Measurements from ENCODE around the gene SYNGAP1. TPM values are rescaled to one million over a fixed set of nuclear protein-coding genes. Genes with fewer than 3 reads are reported as not detected.

The SYNGAP1 gene
- total and polyA plus RNA-seq, 2 of the 4 experiments (the other 2 are of a cell fraction) = 1.4 to 17.0 TPM

DNA sequence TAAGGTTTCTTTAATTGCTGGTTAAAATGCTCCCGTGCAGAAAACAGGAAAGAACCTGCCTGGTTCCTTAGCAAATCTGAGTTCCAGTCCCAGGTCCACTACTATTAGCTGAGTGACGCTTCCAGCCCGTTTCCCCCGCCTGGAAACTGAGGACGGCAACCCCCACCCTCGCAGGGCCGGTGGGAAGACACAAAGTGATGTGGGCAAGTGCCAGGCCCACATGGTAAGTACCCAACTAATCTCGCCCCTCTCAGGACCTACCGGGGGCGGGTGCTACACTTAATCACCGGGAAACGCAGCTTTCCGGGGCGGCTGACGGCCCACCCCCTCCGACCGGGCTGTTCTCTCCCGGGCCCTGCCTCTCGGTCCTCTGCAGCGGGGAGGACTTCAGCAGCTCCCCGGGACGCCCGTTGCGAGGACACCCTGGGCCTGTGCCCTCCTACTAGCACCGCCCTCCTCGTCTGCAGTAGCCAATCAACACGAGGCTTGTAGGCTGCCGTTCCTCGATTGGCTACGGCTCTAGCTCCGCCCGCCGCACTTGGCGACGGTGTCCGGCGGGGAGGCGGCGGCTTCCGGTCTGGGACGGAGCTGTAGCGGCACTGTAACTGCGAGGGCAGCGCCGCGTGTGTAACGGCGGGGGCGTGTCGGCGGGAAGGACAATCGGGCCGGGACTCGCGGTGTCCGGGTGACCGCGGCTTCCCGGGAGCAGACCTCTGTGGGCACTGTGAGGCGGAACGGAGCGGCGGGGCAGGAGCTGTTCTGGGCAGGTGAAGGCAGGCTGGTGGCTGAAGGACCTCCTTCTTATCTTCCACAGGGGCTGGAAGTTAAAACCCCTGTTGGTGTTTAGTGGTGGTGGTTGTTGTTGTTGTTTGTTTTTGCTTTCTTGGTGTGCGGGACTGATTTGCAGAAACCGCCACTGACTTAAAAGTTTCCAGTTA, 34.4 kb downstream of the SYNGAP1 start, which contains the start of gene ZBTB9:
Gene ZBTB9 (plus strand): TSS at position 568 of the 938 bp plus-strand sequence. CDS start 525 bp downstream, outside the sequence.
- Histone ChIP-seq H4K20me1 (ENCODE audit: insufficient read depth, low read length) (no peaks in the 10 kb centered on the region), H2AK5ac (ENCODE audit: low read depth, low read length) (peak within 1 kb of the TSS; percentile 87), H2BK20ac (ENCODE audit: low read depth, low read length) (no peak within 1 kb of the TSS), H3K27ac (ENCODE audit: insufficient read depth, low read length) (peak within 1 kb of the TSS; percentile 72), H3K27me3 (ENCODE audit: control insufficient read depth, insufficient read depth, low read length) (no peaks in the 10 kb centered on the region), H2AK9ac (replicated peaks; ENCODE audit: low read depth, low read length, poor library complexity) (peak within 1 kb of the TSS; percentile 97), H3K4me2 (ENCODE audit: low read depth, low read length) (peak within 1 kb of the TSS; percentile 94), H3K14ac (replicated peaks; ENCODE audit: low read depth, low read length) (peak within 1 kb of the TSS; percentile 77), H3K23ac (ENCODE audit: low read depth, low read length) (peak within 1 kb of the TSS; percentile 78), H3K4me1 (ENCODE audit: control insufficient read depth, insufficient read depth, low read length) (peaks cover 4% of the 10 kb centered on the region), H4K8ac (ENCODE audit: low read depth in 2 of 2, low read length in 2 of 2) (peak within 1 kb of the TSS; percentile 28 to 79), H2AFZ (replicated peaks; ENCODE audit: low read length, poor library complexity) (peak within 1 kb of the TSS; percentile 96), H3K4ac (ENCODE audit: low read depth, low read length) (peak within 1 kb of the TSS; percentile 71), H3K9me3 (ENCODE audit: control insufficient read depth, insufficient read depth, low read length) (no peaks in the 10 kb centered on the region), H4K5ac (ENCODE audit: low read depth, low read length) (peak within 1 kb of the TSS; percentile 10; the same call in 1 of the 2 replicates), H2BK5ac (ENCODE audit: low read depth, low read length, poor library complexity, severe bottlenecking) (peak within 1 kb of the TSS; percentile 56), H3K36me3 (ENCODE audit: control insufficient read depth, insufficient read depth, low read length) (peaks cover 10% of the 10 kb centered on the region; the same call in 1 of the 2 replicates), H2BK120ac (ENCODE audit: low read depth, low read length) (no peak within 1 kb of the TSS), H3K79me1 (ENCODE audit: low read depth in 1 of 2, low read length in 2 of 2) (peaks cover 26 to 40% of the 10 kb centered on the region in 2 experiments; a peak in 3 of 4 replicates), H3K56ac (ENCODE audit: extremely low read depth, insufficient read depth, low read length) (peak within 1 kb of the TSS; percentile 67), H4K91ac (ENCODE audit: insufficient read depth, low read depth, low read length) (peak within 1 kb of the TSS; percentile 50; the same call in 1 of the 2 replicates), H3K9ac (ENCODE audit: low read depth, low read length) (peak within 1 kb of the TSS; percentile 82), H3K9me1 (ENCODE audit: insufficient read depth, low read length) (peaks cover 3% of the 10 kb centered on the region; the same call in 1 of the 2 replicates), H2BK15ac (ENCODE audit: low read depth, low read length) (no peak within 1 kb of the TSS), H3K4me3 (ENCODE audit: insufficient read depth, low read depth, low read length) (peak within 1 kb of the TSS; percentile 73), H3K18ac (ENCODE audit: low read depth, low read length) (no peak within 1 kb of the TSS)
- BruUV-seq (replicated peaks) = no TSS peak
- in situ Hi-C loops (cut with MboI; ENCODE audit: low sequenced_read_pairs) = loop anchor here (10.0 kb wide), 1 partner anchor 251 kb away; no protein-coding TSS in a partner anchor
- peak; percentile 89 for TF ChIP-seq POLR2A (IDR thresholded peaks at IDR 0.05; ENCODE audit: low read depth, low read length)
- peak; percentile 8 for TF ChIP-seq RCOR1 (IDR thresholded peaks at IDR 0.05; ENCODE audit: insufficient replicate concordance, low read length)
- peak; percentile 12; the same call in 1 of the 2 replicates for TF ChIP-seq MAZ (IDR thresholded peaks at IDR 0.05; ENCODE audit: borderline replicate concordance, low read depth, low read length)
- no peak for TF ChIP-seq MAFK (IDR thresholded peaks at IDR 0.05; ENCODE audit: low read depth, low read length)
- no peak for TF ChIP-seq NFE2L2 (IDR thresholded peaks at IDR 0.05; ENCODE audit: low read depth, low read length)
- TF ChIP-seq MXI1 (IDR thresholded peaks at IDR 0.05; ENCODE audit: borderline replicate concordance, low read depth, low read length) = peak; percentile 98
- no peak for TF ChIP-seq CHD1 (IDR thresholded peaks at IDR 0.05; ENCODE audit: low read depth, low read length)
- TF ChIP-seq CEBPB (IDR thresholded peaks at IDR 0.05; ENCODE audit: low read depth, low read length) = no peak
- TF ChIP-seq, protein P1, sequence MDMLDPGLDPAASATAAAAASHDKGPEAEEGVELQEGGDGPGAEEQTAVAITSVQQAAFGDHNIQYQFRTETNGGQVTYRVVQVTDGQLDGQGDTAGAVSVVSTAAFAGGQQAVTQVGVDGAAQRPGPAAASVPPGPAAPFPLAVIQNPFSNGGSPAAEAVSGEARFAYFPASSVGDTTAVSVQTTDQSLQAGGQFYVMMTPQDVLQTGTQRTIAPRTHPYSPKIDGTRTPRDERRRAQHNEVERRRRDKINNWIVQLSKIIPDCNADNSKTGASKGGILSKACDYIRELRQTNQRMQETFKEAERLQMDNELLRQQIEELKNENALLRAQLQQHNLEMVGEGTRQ (IDR thresholded peaks at IDR 0.05; ENCODE audit: low read depth, low read length) = 0 out of 2 replicates have a peak, but pooled peaks have one; percentile 10
- TF ChIP-seq SMC3 (IDR thresholded peaks at IDR 0.05; ENCODE audit: low read depth, low read length) = 0 out of 2 replicates have a peak, but pooled peaks have one; percentile 4
- TF ChIP-seq FOS (IDR thresholded peaks at IDR 0.05; ENCODE audit: low read depth, low read length) = peak; percentile 38; the same call in 1 of the 2 replicates
- no peak for TF ChIP-seq RFX5 (IDR thresholded peaks at IDR 0.05; ENCODE audit: low read depth, low read length)
- 0 out of 2 replicates have a peak, but pooled peaks have one; percentile 3 for TF ChIP-seq BHLHE40 (IDR thresholded peaks at IDR 0.05; ENCODE audit: low read depth, low read length)
- TF ChIP-seq, protein P2, sequence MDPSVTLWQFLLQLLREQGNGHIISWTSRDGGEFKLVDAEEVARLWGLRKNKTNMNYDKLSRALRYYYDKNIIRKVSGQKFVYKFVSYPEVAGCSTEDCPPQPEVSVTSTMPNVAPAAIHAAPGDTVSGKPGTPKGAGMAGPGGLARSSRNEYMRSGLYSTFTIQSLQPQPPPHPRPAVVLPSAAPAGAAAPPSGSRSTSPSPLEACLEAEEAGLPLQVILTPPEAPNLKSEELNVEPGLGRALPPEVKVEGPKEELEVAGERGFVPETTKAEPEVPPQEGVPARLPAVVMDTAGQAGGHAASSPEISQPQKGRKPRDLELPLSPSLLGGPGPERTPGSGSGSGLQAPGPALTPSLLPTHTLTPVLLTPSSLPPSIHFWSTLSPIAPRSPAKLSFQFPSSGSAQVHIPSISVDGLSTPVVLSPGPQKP (IDR thresholded peaks at IDR 0.05; ENCODE audit: borderline replicate concordance, low read depth, low read length) = no peak
- ChIA-PET CTCF (no interaction called here), POLR2A (ENCODE audit: unreplicated experiment) (interaction anchor here (0.6 kb wide), 1 partner anchor 138 kb away, joined by 5 read pairs; no protein-coding TSS in a partner anchor)
- dilution Hi-C loops (cut with HindIII; ENCODE audit: low sequenced_read_pairs, unreplicated experiment) = no loop called here
- intact Hi-C loops (cut with micrococcal nuclease) = loop anchor here (10.0 kb wide), 1 partner anchor 221 kb away; no protein-coding TSS in a partner anchor
- ATAC-seq (ENCODE audit: low read depth) (peak; percentile 99), DNase-seq (peak; percentile 96)
- WGBS, 2 experiments (ENCODE audit: extremely low coverage in 2 of 2, insufficient read length in 1 of 2) = 0% methylated on average over 16 of the region's 65 CpGs; no CpG with 5 or more reads in 1 of the 2 experiments
